Endothelial cell of umbilical vein (primary cell): ENCODE data around the gene DSCAML1. TPM values are rescaled to one million over a fixed set of nuclear protein-coding genes. Genes with fewer than 3 reads are reported as not detected.

ENCODE experiments used
- BruUV-seq: library from RNA; stranded (reverse); fragments of 400-500 nt; replicated peaks from 2 replicates; lab custom pipeline; 2021; lab: Mats Ljungman, UMichigan
- CTCF ChIA-PET: fragments of 300-600, 350-600 bp; sonication (Branson Sonifier 250); formaldehyde crosslinking; loops from one replicate; lab custom pipeline; 2021; ENCODE audit warnings: antibody characterized with exemption, inconsistent platforms; lab: Charles Lee
- POLR2A ChIA-PET: fragments of 300-600, 350-600 bp; sonication (Branson Sonifier 250); formaldehyde crosslinking; loops from one replicate; lab custom pipeline; 2021; ENCODE audit warnings: antibody characterized with exemption, inconsistent platforms; lab: Charles Lee
- DNase-seq: peaks from one replicate; pipeline ENCODE4 v3.0.0-alpha.2; 2011; ENCODE audit warnings: low read depth, low spot score
- FAIRE-seq: peaks from 2 replicates; lab custom pipeline; 2011; peaks lifted over from hg19 to GRCh38; lab: Jason Lieb, UNC
- H2AFZ ChIP-seq: 2 replicates; pipeline ENCODE4 v1.6.0; 2012; ENCODE audit warnings: low read depth, low read length, control low read depth, inconsistent platforms
- H3K27ac ChIP-seq: 2 replicates; pipeline ENCODE4 v1.5.1; 2011; ENCODE audit warnings: low read depth, mild to moderate bottlenecking, control low read depth, low read length, moderate library complexity; ENCODE audit not compliant: insufficient read depth
- H3K27me3 ChIP-seq, 2 experiments: 2 replicates each; pipeline versions ENCODE4 v1.6.0 to v1.6.1; 2011; ENCODE audit warnings: low read length in 2 of 2, mixed read lengths in 1 of 2; ENCODE audit not compliant: control insufficient read depth in 2 of 2, insufficient read depth in 2 of 2
- H3K36me3 ChIP-seq, 2 experiments: 2 replicates in 1 of 2; 3 replicates in 1 of 2; pipeline ENCODE4 v1.5.1; 2011; ENCODE audit warnings: low read length in 2 of 2, mild to moderate bottlenecking in 1 of 2, moderate library complexity in 1 of 2; ENCODE audit not compliant: control insufficient read depth in 2 of 2, insufficient read depth in 2 of 2; ENCODE audit errors: extremely low read depth in 1 of 2
- H3K4me1 ChIP-seq: 3 replicates; pipeline ENCODE4 v1.5.1; 2011; ENCODE audit warnings: mild to moderate bottlenecking, low read length; ENCODE audit not compliant: control insufficient read depth, insufficient read depth; ENCODE audit errors: extremely low read depth
- H3K4me2 ChIP-seq: 2 replicates; pipeline ENCODE4 v1.6.1; 2011; ENCODE audit warnings: low read length, control low read depth, mixed read lengths; ENCODE audit not compliant: insufficient read depth
- H3K4me3 ChIP-seq, 3 experiments: fragments of 200-600 bp in 1 of 3; sonication (generic), shearing (Covaris generic) in 1 of 3; replicated peaks in 1 of 3; 2 replicates each; pipeline ENCODE4 v1.5.1; 2011 to 2016; ENCODE audit warnings: control low read depth in 3 of 3, low read length in 3 of 3, mild to moderate bottlenecking in 2 of 3, inconsistent platforms in 1 of 3, low read depth in 1 of 3, moderate library complexity in 1 of 3; ENCODE audit not compliant: insufficient read depth in 1 of 3
- H3K79me2 ChIP-seq: 2 replicates; pipeline ENCODE4 v1.6.0; 2012; ENCODE audit warnings: low read length, inconsistent platforms; ENCODE audit not compliant: control insufficient read depth, insufficient read depth
- H3K9ac ChIP-seq: replicated peaks from 2 replicates; pipeline ENCODE3; 2011; ENCODE audit warnings: low read length, control low read depth; ENCODE audit not compliant: insufficient read depth; ENCODE audit errors: extremely low read depth
- H3K9me1 ChIP-seq: replicated peaks from 3 replicates; pipeline ENCODE4 v1.6.0; 2011; ENCODE audit warnings: mild to moderate bottlenecking, low read length; ENCODE audit not compliant: control insufficient read depth, insufficient read depth; ENCODE audit errors: extremely low read depth
- H3K9me3 ChIP-seq: replicated peaks from 2 replicates; pipeline ENCODE4 v1.5.1; 2012; ENCODE audit warnings: low read length, inconsistent platforms; ENCODE audit not compliant: control insufficient read depth, insufficient read depth
- H4K20me1 ChIP-seq: replicated peaks from 2 replicates; pipeline ENCODE3; 2011; ENCODE audit warnings: mild to moderate bottlenecking, low read length; ENCODE audit not compliant: control insufficient read depth, insufficient read depth; ENCODE audit errors: extremely low read depth
- CTCF ChIP-seq, 2 donors: IDR thresholded peaks; 1 replicate in 1 of 2; 2 replicates in 1 of 2; pipeline ENCODE4 v1.5.1; 2011; ENCODE audit warnings: low read length in 2 of 2, mild to moderate bottlenecking in 2 of 2, moderate library complexity in 2 of 2, control low read depth in 1 of 2, inconsistent platforms in 1 of 2, low read depth in 1 of 2; ENCODE audit not compliant: insufficient read depth in 1 of 2; ENCODE audit errors: extremely low read depth in 1 of 2
- EZH2 ChIP-seq: IDR thresholded peaks from 2 replicates; pipeline ENCODE4 v1.6.1; 2012; ENCODE audit warnings: borderline replicate concordance, low read depth, mild to moderate bottlenecking, moderate library complexity, low read length, inconsistent platforms; ENCODE audit not compliant: severe bottlenecking
- FOS ChIP-seq: IDR thresholded peaks from 2 replicates; pipeline ENCODE4 v1.6.1; 2011; ENCODE audit warnings: mild to moderate bottlenecking, low read length, moderate library complexity, borderline replicate concordance; ENCODE audit not compliant: insufficient read depth
- GATA2 ChIP-seq: IDR thresholded peaks from 2 replicates; pipeline ENCODE4 v1.7.0; 2011; ENCODE audit warnings: low read depth, mild to moderate bottlenecking, moderate library complexity, mixed read lengths, low read length; ENCODE audit not compliant: insufficient read length, insufficient read depth
- JUN ChIP-seq: IDR thresholded peaks from 2 replicates; pipeline ENCODE4 v1.6.1; 2011; ENCODE audit warnings: borderline replicate concordance, low read depth; ENCODE audit not compliant: insufficient read length, insufficient read depth
- MAX ChIP-seq: IDR thresholded peaks from 2 replicates; pipeline ENCODE4 v1.6.1; 2011; ENCODE audit not compliant: insufficient read depth, insufficient read length
- MYC ChIP-seq: IDR thresholded peaks from one replicate; pipeline ENCODE4 v1.6.1; 2011; ENCODE audit warnings: mild to moderate bottlenecking, low read depth, low read length
- POLR2A ChIP-seq: IDR thresholded peaks from 2 replicates; pipeline ENCODE4 v1.6.1; 2012; ENCODE audit warnings: low read depth, mild to moderate bottlenecking, control low read depth, low read length
- POLR2AphosphoS5 ChIP-seq: IDR thresholded peaks from 2 replicates; pipeline ENCODE4 v1.6.1; 2012; ENCODE audit warnings: low read depth, mild to moderate bottlenecking, control low read depth, low read length, moderate library complexity; ENCODE audit not compliant: insufficient read depth
- dilution Hi-C: fragments of 300-500 bp; cut with MboI; formaldehyde crosslinking; loops from one replicate; pipeline ENCODE4 v1.15.0; 2019; ENCODE audit warnings: low sequenced_read_pairs; ENCODE audit not compliant: extremely low pct_ligation_motif_present
- intact Hi-C: fragments of 100-400 bp; cut with micrococcal nuclease; formaldehyde crosslinking; loops from one replicate; pipeline ENCODE4 v1.10.0; 2022
- polyA plus RNA-seq, 4 experiments: library from polyadenylated mRNA; depleted of rRNA in 3 of 4; stranded (reverse) in 3 of 4; unstranded in 1 of 4; fragments of >200 nt; gene quantifications; 2 replicates each; pipeline versions ENCODE4 v1.2.1 to v1.2.3, GENCODE V29; 2011 to 2012; ENCODE audit warnings: missing spikeins in 1 of 4
- total RNA-seq: library from RNA; stranded (reverse); gene quantifications from 2 replicates; pipeline ENCODE4 v1.2.3, GENCODE V29; 2021

DSCAML1 gene
- total and polyA plus RNA-seq, 2 donors (not counting 3 experiments of a cell fraction or from before 2014, with no cell fraction given): not detected

GRCh38 chr11:117381481-117382387, 415.3 kb downstream of the DSCAML1 start:
- no peaks in the 10 kb centered on the region for H4K20me1 ChIP-seq
- TF ChIP-seq FOS (no peak), POLR2A (no peak), JUN (no peak), EZH2 (no peak), GATA2 (no peak), POLR2AphosphoS5 (no peak)
- H3K27ac ChIP-seq: no peak overlapping the region
- H3K4me3 ChIP-seq: no peak overlapping the region
- no peak overlapping the region for H2AFZ ChIP-seq
- H3K27me3 ChIP-seq: no peaks in the 10 kb centered on the region
- no peak for DNase-seq
- POLR2A ChIA-PET: no interaction called here
- no peaks in the 10 kb centered on the region for H3K9me3 ChIP-seq
- H3K4me1 ChIP-seq: peaks cover 19% of the 10 kb centered on the region
- dilution Hi-C loops: no loop called here
- H3K36me3 ChIP-seq: peaks cover 2 to 32% of the 10 kb centered on the region in 2 experiments
- BruUV-seq: no TSS peak
- H3K9ac ChIP-seq: no peak overlapping the region
- intact Hi-C loops: no loop called here
- CTCF ChIA-PET: no interaction called here
- no peaks in the 10 kb centered on the region for H3K9me1 ChIP-seq
- H3K4me2 ChIP-seq: no peak overlapping the region
- no peaks in the 10 kb centered on the region for H3K79me2 ChIP-seq
- FAIRE-seq: no peak

DNA sequence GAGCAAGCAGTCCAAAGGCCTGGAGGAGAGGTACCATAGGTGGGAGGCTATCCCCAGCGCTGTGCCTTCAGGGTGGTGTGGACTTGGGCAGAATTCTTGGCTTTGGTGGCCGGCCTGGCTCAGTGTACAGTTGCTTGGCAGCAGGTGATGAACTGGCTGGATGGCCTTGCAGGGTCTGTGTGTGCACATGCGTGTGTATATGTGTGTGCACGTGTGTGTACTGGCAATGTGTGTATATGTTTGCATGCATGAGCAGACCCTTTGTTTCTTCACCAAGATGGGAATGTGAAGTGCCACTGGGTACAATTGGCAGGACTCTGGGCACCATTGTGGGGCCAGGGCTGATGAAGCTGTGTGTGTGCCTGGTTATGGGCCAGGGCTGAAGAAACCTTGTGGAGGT, 416.3 kb downstream of the DSCAML1 start:
- peaks cover 19% of the 10 kb centered on the region for H3K4me1 ChIP-seq
- no peaks in the 10 kb centered on the region for H3K9me1 ChIP-seq
- FAIRE-seq (no peak), DNase-seq (no peak)
- ChIA-PET CTCF (interaction anchor here (1.7 to 2.1 kb wide), 2 partner anchors 9 to 46 kb away, joined by 12 to 17 read pairs; no protein-coding TSS in a partner anchor), POLR2A (no interaction called here)
- H3K9ac ChIP-seq: no peak overlapping the region
- no peak overlapping the region for H2AFZ ChIP-seq
- no peak overlapping the region for H3K4me3 ChIP-seq
- H3K27me3 ChIP-seq: no peaks in the 10 kb centered on the region
- dilution Hi-C loops (no loop called here), intact Hi-C loops (no loop called here)
- no peak for TF ChIP-seq CTCF (IDR thresholded peaks at IDR 0.05; ENCODE audit: extremely low read depth in 1 of 2, insufficient read depth in 1 of 2, low read depth in 1 of 2, low read length in 2 of 2)
- no peak for TF ChIP-seq MYC
- no peak for TF ChIP-seq POLR2A
- TF ChIP-seq GATA2: no peak
- no peak for TF ChIP-seq JUN
- no peak for TF ChIP-seq MAX
- TF ChIP-seq POLR2AphosphoS5: no peak
- peaks cover 2 to 26% of the 10 kb centered on the region in 2 experiments for H3K36me3 ChIP-seq
- H3K4me2 ChIP-seq: no peak overlapping the region
- no peaks in the 10 kb centered on the region for H4K20me1 ChIP-seq
- H3K9me3 ChIP-seq: no peaks in the 10 kb centered on the region
- no peaks in the 10 kb centered on the region for H3K79me2 ChIP-seq
- BruUV-seq: no TSS peak
- H3K27ac ChIP-seq: no peak overlapping the region
